Fibroblast of pulmonary artery (primary cell): ENCODE measurements around the gene HOXA7.
A peak's percentile ranks its signal among the peaks of the same experiment; 100 is the strongest.

Experiments used
- DNase-seq: peaks from one replicate; pipeline ENCODE4 v3.0.0-alpha.2; 2010; ENCODE audit warnings: low read depth
- H3K4me3 ChIP-seq: replicated peaks from 2 replicates; pipeline ENCODE4 v1.5.1; 2011; ENCODE audit warnings: low read depth, mild to moderate bottlenecking, control low read depth, low read length, moderate library complexity
- CTCF ChIP-seq: IDR thresholded peaks from 2 replicates; pipeline ENCODE4 v1.5.1; 2011; ENCODE audit warnings: mild to moderate bottlenecking, control low read depth, low read length, inconsistent platforms; ENCODE audit errors: missing control alignments

The HOXA7 gene

GRCh38 chr7:27154901-27155815 lies 1.3 kb downstream of the HOXA7 start:
- no peak for DNase-seq
- no peak overlapping the region for H3K4me3 ChIP-seq
- no peak for TF ChIP-seq CTCF

- no peak overlapping the region for H3K4me3 ChIP-seq
- DNase-seq, result no peak
These were observed 2.1 kb downstream of the HOXA7 start for GRCh38 chr7:27154369-27154768.

GRCh38 chr7:27153526-27153925 lies 2.9 kb downstream of the HOXA7 start:
- TF ChIP-seq CTCF, result no peak
- no peak for DNase-seq
- H3K4me3 ChIP-seq, result no peak overlapping the region

More at GRCh38 chr7:27154369-27154768, 2.1 kb downstream of the HOXA7 start:
- TF ChIP-seq CTCF, result no peak

- no peak for TF ChIP-seq CTCF
- no peak for DNase-seq
- no peak overlapping the region for H3K4me3 ChIP-seq
These were observed 3.5 kb downstream of the HOXA7 start for GRCh38 chr7:27152816-27153442.

- no peak for TF ChIP-seq CTCF
- H3K4me3 ChIP-seq, result peak within 1 kb of the TSS; percentile 38
- DNase-seq, result no peak
These were observed 4.3 kb downstream of the HOXA7 start, which contains the start of gene HOXA3 for GRCh38 chr7:27151931-27152815. Gene HOXA3, minus strand, starts transcription at chr7:27152583. Its CDS starts 41,943 bp downstream, at chr7:27110640.

- no peak for TF ChIP-seq CTCF
- DNase-seq, result no peak
- peak overlapping the region; percentile 38 for H3K4me3 ChIP-seq
These were observed 5.0 kb downstream of the HOXA7 start for GRCh38 chr7:27151341-27151930.
